ENCODE results near the gene FMNL3.
"Not testable (repeated sequence)": the region's sequence is repeated elsewhere in the genome, so short reads cannot be mapped to it uniquely, and the experiment has no call there.

The FMNL3 gene

GRCh38 chr12:49707128-49707811, at the start of gene FMNL3:
Gene FMNL3, minus strand, starts transcription at chr12:49707405. Its CDS starts 225 bp downstream, at chr12:49707180.
- peak; percentile 99 for DNase-seq (ENCODE audit: low spot score)

- DNase-seq (ENCODE audit: low spot score): no peak
Observed at GRCh38 chr12:49750996-49751393, 43.8 kb upstream of the FMNL3 start.

GRCh38 chr12:49750027-49750995, 43.1 kb upstream of the FMNL3 start:
- DNase-seq (ENCODE audit: low spot score): no peak

GRCh38 chr12:49748800-49749199, 41.6 kb upstream of the FMNL3 start:
- DNase-seq (ENCODE audit: low spot score): no peak

GRCh38 chr12:49748306-49748705, 41.1 kb upstream of the FMNL3 start:
- DNase-seq (ENCODE audit: low spot score): no peak

- no peak for DNase-seq (ENCODE audit: low spot score)
Observed at GRCh38 chr12:49744363-49744885, 37.2 kb upstream of the FMNL3 start.

GRCh38 chr12:49741882-49742620, 34.8 kb upstream of the FMNL3 start:
- DNase-seq (ENCODE audit: low spot score): peak; percentile 80

GRCh38 chr12:49740930-49741881, 34.0 kb upstream of the FMNL3 start, which contains the start of gene TMBIM6:
Gene TMBIM6, plus strand, starts transcription at chr12:49741557. Its CDS starts 10,937 bp downstream, at chr12:49752494.
- DNase-seq (ENCODE audit: low spot score): peak; percentile 98

- DNase-seq (ENCODE audit: low spot score): not testable (repeated sequence)
Observed at GRCh38 chr12:49740277-49740676, 33.1 kb upstream of the FMNL3 start.

- not testable (repeated sequence) for DNase-seq (ENCODE audit: low spot score)
Observed at GRCh38 chr12:49738721-49739120, 31.5 kb upstream of the FMNL3 start.

GRCh38 chr12:49734900-49735299, 27.7 kb upstream of the FMNL3 start:
- not testable (repeated sequence) for DNase-seq (ENCODE audit: low spot score)

- no peak for DNase-seq (ENCODE audit: low spot score)
Observed at GRCh38 chr12:49733219-49734017, 26.2 kb upstream of the FMNL3 start.

- DNase-seq (ENCODE audit: low spot score): no peak
Observed at GRCh38 chr12:49730568-49731101, 23.4 kb upstream of the FMNL3 start.

GRCh38 chr12:49730050-49730449, 22.8 kb upstream of the FMNL3 start:
- no peak for DNase-seq (ENCODE audit: low spot score)

GRCh38 chr12:49728446-49728845, 21.2 kb upstream of the FMNL3 start:
- no peak for DNase-seq (ENCODE audit: low spot score)

- not testable (repeated sequence) for DNase-seq (ENCODE audit: low spot score)
Observed at GRCh38 chr12:49721355-49721754, 14.2 kb upstream of the FMNL3 start.

- no peak for DNase-seq (ENCODE audit: low spot score)
Observed at GRCh38 chr12:49720214-49720613, 13.0 kb upstream of the FMNL3 start.

GRCh38 chr12:49717800-49718199, 10.6 kb upstream of the FMNL3 start:
- not testable (repeated sequence) for DNase-seq (ENCODE audit: low spot score)

GRCh38 chr12:49716553-49716952, 9.3 kb upstream of the FMNL3 start:
- no peak for DNase-seq (ENCODE audit: low spot score)

- DNase-seq (ENCODE audit: low spot score): not testable (repeated sequence)
Observed at GRCh38 chr12:49713952-49714351, 6.7 kb upstream of the FMNL3 start.

All from left forelimb (tissue), 1 donor.